Psoas muscle (tissue), 8 donors: ENCODE measurements around the gene GGT6. TPM values are rescaled to one million over a fixed set of nuclear protein-coding genes. Genes with fewer than 3 reads are reported as not detected.

Experiments used
- ATAC-seq, 4 donors: fragments of 200-7000 bp; cut with Tn5 transposase; one replicate each; pipeline ENCODE4 v1.9.1; 2020; ENCODE audit warnings: moderate library complexity in 3 of 4, mild to moderate bottlenecking in 2 of 4
- DNase-seq, 2 donors: peaks; one replicate each; pipeline ENCODE4 v3.0.0-alpha.2; 2020
- H3K27ac ChIP-seq: fragments of 200-600 bp; one replicate; pipeline ENCODE4 v1.8.0; 2022
- H3K27me3 ChIP-seq, 3 donors: fragments of 200-600 bp in 1 of 3; one replicate each; pipeline versions ENCODE4 v1.6.1 to v1.8.0; 2013 to 2022; ENCODE audit warnings: low read length in 2 of 3, mild to moderate bottlenecking in 2 of 3, moderate library complexity in 1 of 3; ENCODE audit not compliant: insufficient read depth in 3 of 3
- H3K36me3 ChIP-seq, 2 donors: fragments of 200-600 bp in 1 of 2; one replicate each; pipeline versions ENCODE4 v1.6.1 to v1.8.0; 2013 to 2022; ENCODE audit warnings: low read depth in 1 of 2, mild to moderate bottlenecking in 1 of 2, moderate library complexity in 1 of 2; ENCODE audit not compliant: insufficient read depth in 1 of 2
- H3K4me1 ChIP-seq: fragments of 200-600 bp; one replicate; pipeline ENCODE4 v1.8.0; 2022
- H3K4me3 ChIP-seq: fragments of 200-600 bp; one replicate; pipeline ENCODE4 v1.8.0; 2022; ENCODE audit warnings: mild to moderate bottlenecking
- H3K9me3 ChIP-seq: fragments of 200-600 bp; one replicate; pipeline ENCODE4 v1.8.0; 2022
- WGBS, 3 donors: extraction: QIAGEN DNeasy Blood & Tissue Kit; methylation state at CpG; one replicate each; pipeline versions ENCODE4 v1.1.6 to v1.1.7; 2013; 5-methylcytosine and 5-hydroxymethylcytosine counted together
- intact Hi-C, 2 donors: fragments of 100-400 bp; cut with DNase I; formaldehyde crosslinking; loops; one replicate each; pipeline versions ENCODE4 v1.11.0 to v1.14.2; 2022
- polyA plus RNA-seq, 3 donors: library from polyadenylated mRNA; stranded (reverse); fragments of 200-250 nt; gene quantifications; one replicate each; pipeline ENCODE4 v1.2.3, GENCODE V29; 2013
- total RNA-seq, 4 donors: library from RNA; stranded (reverse); fragmentation: NEBNext Ultra II Directional in 2 of 4; extraction: Animal tissue kit (Norgen Biotek cat#: 25700) in 2 of 4; gene quantifications; one replicate each; pipeline versions ENCODE4 v1.2.1 to v1.2.4, GENCODE V29; 2021 to 2023
- TF ChIP-seq, protein P1 (sequence below): fragments of 200-600 bp; IDR thresholded peaks from one replicate; pipeline ENCODE4 v1.8.0; 2022; ENCODE audit warnings: antibody characterized with exemption
- donor health status: healthy with polysubstance abuse.
- donor health status: DM: no; HTN: no; CAD: no; lungs with moderate emphysema.
- donor health status: Bipolar disorder and iron deficiency.
- donor health status: healthy.
- donor health status: DM: yes; HTN: yes; CAD: no.
- donor health status: DM: no; HTN: no; CAD: no.
- donor health status: DM: no; HTN: no; CAD: no.
- donor health status: DM: yes; HTN: yes; CAD: no.

GGT6 gene
- total and polyA plus RNA-seq, 7 donors = 0.03 TPM; not detected in 6

DNA sequence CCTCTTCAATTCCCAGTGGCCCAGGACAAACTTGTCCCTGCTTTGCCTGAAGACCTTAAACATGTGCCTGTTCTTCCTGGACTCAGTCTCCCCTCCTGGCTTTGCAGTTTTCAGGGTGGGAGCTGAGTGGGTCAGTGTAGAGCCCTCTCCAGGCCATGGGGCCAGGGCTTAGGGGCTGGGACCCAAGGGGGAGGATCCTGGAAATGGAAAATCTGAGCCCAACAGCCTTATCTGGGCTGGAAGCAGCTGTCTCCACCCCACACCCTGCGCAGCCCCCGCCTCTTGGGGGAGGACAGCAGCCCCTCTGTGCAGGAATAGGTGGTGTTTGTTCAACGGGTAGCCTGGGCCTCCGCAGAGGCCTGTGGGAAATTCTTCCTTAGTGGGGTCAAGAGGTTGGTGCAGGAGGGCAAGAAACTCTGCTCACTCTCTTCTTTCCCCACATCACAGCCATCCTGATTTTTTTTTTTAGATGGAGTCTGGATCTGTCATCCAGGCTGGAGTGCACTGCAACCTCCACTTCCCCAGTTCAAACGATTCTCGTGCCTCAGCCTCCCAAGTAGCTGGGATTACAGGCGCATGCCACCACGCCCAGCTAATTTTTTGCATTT, 17.1 kb upstream of the GGT6 start:
- peaks cover 35% of the 10 kb centered on the region for H3K4me1 ChIP-seq
- ATAC-seq (no peak), DNase-seq (no peak)
- peak overlapping the region; percentile 77 for H3K27ac ChIP-seq
- H3K4me3 ChIP-seq = peak overlapping the region; percentile 15
- intact Hi-C loops = no loop called here
- TF ChIP-seq, protein P1, sequence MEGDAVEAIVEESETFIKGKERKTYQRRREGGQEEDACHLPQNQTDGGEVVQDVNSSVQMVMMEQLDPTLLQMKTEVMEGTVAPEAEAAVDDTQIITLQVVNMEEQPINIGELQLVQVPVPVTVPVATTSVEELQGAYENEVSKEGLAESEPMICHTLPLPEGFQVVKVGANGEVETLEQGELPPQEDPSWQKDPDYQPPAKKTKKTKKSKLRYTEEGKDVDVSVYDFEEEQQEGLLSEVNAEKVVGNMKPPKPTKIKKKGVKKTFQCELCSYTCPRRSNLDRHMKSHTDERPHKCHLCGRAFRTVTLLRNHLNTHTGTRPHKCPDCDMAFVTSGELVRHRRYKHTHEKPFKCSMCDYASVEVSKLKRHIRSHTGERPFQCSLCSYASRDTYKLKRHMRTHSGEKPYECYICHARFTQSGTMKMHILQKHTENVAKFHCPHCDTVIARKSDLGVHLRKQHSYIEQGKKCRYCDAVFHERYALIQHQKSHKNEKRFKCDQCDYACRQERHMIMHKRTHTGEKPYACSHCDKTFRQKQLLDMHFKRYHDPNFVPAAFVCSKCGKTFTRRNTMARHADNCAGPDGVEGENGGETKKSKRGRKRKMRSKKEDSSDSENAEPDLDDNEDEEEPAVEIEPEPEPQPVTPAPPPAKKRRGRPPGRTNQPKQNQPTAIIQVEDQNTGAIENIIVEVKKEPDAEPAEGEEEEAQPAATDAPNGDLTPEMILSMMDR = no peak
- no peaks in the 10 kb centered on the region for H3K9me3 ChIP-seq
- 78 to 87% (median 84%) methylated on average over 8 of the region's 8 CpGs for WGBS, 3 donors
- no peaks in the 10 kb centered on the region for H3K36me3 ChIP-seq
- no peaks in the 10 kb centered on the region for H3K27me3 ChIP-seq

DNA sequence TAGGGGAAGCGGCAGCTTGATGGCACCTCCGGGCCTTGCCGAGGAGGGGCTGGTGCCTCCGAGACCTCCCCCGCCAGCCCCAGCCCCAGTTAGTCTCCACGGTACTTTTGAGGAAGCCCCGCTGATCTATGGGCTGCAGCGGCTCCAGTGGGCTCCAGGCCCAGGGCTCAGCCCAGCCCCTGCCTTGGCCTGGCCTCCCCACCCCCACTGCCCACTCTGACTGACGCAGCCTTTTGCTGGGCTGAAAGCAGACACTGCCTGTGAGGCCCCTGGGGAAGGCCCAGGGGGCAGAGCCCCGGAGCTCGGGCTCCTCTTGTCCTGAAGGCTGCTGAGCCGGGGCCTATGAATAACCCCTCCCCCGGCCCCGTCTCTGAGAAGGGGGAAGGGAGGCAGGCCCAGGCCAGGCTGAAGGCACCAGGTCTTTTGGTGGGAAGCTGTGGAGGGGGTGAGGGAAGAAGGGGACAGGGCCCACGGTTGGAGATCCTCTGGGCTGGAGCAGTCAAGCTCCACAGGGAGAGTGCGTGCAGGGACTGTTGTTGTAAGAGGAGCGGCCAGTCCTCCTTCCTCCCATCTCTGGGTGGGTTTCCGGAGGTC, 16.4 kb upstream of the GGT6 start:
- DNase-seq (peak in 1 of 2 donors; percentile 34), ATAC-seq (peak in 2 of 4 donors; percentile 31 to 56)
- Histone ChIP-seq H3K36me3 (no peaks in the 10 kb centered on the region), H3K27ac (peak overlapping the region; percentile 77), H3K4me1 (peaks cover 35% of the 10 kb centered on the region), H3K9me3 (no peaks in the 10 kb centered on the region), H3K4me3 (peak overlapping the region; percentile 15), H3K27me3 (no peaks in the 10 kb centered on the region)
- TF ChIP-seq, protein P1 = no peak
- 56 to 67% (median 57%) methylated on average over 14 to 18 of the region's 18 CpGs for WGBS, 3 donors
- intact Hi-C loops = no loop called here

DNA sequence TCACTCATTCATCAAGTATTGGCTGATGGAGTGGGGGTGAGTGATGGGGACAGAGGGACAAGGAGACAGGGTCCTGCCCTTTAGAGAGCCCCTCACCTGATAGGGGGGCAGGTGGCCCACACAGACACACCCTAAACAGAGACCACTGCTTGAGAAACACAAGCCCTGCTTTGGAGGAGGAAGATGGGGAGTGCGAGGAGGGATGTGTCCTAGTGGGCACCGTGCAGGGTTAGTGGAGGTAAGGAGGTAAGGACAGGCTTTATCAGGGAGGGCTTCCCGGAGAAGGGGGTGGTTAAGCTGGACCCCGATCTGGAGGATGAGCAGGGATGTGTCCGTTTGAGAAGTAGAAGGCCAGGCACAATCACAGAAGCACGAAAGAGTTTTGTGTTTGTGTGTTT, 15.8 kb upstream of the GGT6 start:
- Histone ChIP-seq H3K27me3 (no peaks in the 10 kb centered on the region), H3K9me3 (no peaks in the 10 kb centered on the region), H3K4me3 (peak overlapping the region; percentile 46), H3K27ac (peak overlapping the region; percentile 77), H3K36me3 (no peaks in the 10 kb centered on the region), H3K4me1 (peaks cover 35% of the 10 kb centered on the region)
- 70 to 75% (median 74%) methylated on average over 6 of the region's 6 CpGs for WGBS, 3 donors
- TF ChIP-seq, protein P1 = no peak
- ATAC-seq (no peak), DNase-seq (no peak)
- intact Hi-C loops = no loop called here

DNA sequence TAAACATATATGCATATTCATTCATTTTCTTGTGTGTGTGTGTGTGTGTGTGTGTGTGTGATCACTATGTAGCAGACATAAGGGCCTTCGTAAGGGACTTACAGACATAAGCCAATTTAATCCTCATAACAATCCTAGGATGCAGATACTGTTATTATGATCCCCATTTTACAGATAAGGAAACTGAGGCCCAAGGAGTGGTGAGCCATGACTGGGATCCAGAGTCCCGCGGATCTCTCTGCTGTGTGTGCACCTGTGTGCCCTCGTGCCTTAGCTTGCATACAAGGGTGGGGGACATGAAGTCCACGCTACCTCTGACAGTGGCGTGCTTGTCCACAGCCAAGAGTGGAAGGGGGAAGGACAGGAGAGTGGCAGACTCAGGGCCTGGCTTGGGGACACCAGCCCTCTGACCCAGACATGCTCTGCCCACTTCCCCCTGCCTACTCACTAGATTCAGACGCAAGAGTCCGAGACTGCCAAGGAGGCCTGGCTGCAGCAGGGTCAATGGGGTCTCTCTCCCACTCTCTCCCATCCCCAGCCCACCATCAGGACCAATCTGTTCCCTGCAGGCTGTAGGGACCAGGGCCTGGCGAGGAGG, 14.2 kb upstream of the GGT6 start:
- DNase-seq (peak in 1 of 2 donors; percentile 42), ATAC-seq (no peak)
- 79 to 96% (median 86%) methylated on average over 8 to 9 of the region's 9 CpGs for WGBS, 3 donors
- Histone ChIP-seq H3K27ac (peak overlapping the region; percentile 77), H3K27me3 (no peaks in the 10 kb centered on the region), H3K9me3 (no peaks in the 10 kb centered on the region), H3K36me3 (no peaks in the 10 kb centered on the region), H3K4me3 (no peak overlapping the region), H3K4me1 (peaks cover 35% of the 10 kb centered on the region)
- TF ChIP-seq, protein P1 = no peak
- intact Hi-C loops = no loop called here
